Skeletal muscle satellite cell (primary cell): ENCODE data around the gene MEFV.

Source experiments
- H3K27me3 ChIP-seq: 2 replicates; pipeline ENCODE4 v1.7.0; 2013; ENCODE audit warnings: low read length; ENCODE audit not compliant: control insufficient read depth, insufficient read depth
- H3K36me3 ChIP-seq: 2 replicates; pipeline ENCODE4 v1.7.0; 2013; ENCODE audit warnings: mild to moderate bottlenecking, control low read depth, low read length; ENCODE audit not compliant: insufficient read depth
- H3K4me1 ChIP-seq: 2 replicates; pipeline ENCODE4 v1.7.0; 2013; ENCODE audit warnings: low read length; ENCODE audit not compliant: control insufficient read depth, insufficient read depth
- H3K4me2 ChIP-seq: 2 replicates; pipeline ENCODE4 v1.7.0; 2013; ENCODE audit warnings: mild to moderate bottlenecking, low read length
- H3K4me3 ChIP-seq: 2 replicates; pipeline ENCODE4 v1.7.0; 2013; ENCODE audit warnings: low read length
- H3K9ac ChIP-seq: 2 replicates; pipeline ENCODE4 v1.7.0; 2013; ENCODE audit warnings: mild to moderate bottlenecking, low read depth, low read length, moderate library complexity
- H3K9me3 ChIP-seq: replicated peaks from 2 replicates; pipeline ENCODE4 v1.7.0; 2013; ENCODE audit warnings: mild to moderate bottlenecking, control low read depth, low read length

Gene MEFV

GRCh38 chr16:3266873-3267537 lies 10.6 kb upstream of the MEFV start:
- Histone ChIP-seq H3K9me3 (no peaks in the 10 kb centered on the region), H3K4me2 (no peak overlapping the region), H3K27me3 (no peaks in the 10 kb centered on the region), H3K9ac (no peak overlapping the region), H3K4me1 (peaks cover 6% of the 10 kb centered on the region), H3K36me3 (no peaks in the 10 kb centered on the region), H3K4me3 (no peak overlapping the region)

GRCh38 chr16:3264137-3265036 lies 8.0 kb upstream of the MEFV start:
- H3K4me3 ChIP-seq, result peak overlapping the region; percentile 91
- H3K36me3 ChIP-seq, result no peaks in the 10 kb centered on the region
- H3K9me3 ChIP-seq, result no peaks in the 10 kb centered on the region
- H3K27me3 ChIP-seq, result no peaks in the 10 kb centered on the region
- H3K4me2 ChIP-seq, result peak overlapping the region; percentile 91
- peak overlapping the region; percentile 93 for H3K9ac ChIP-seq
- H3K4me1 ChIP-seq, result peaks cover 8% of the 10 kb centered on the region

- H3K4me3 ChIP-seq, result no peak overlapping the region
Observed at GRCh38 chr16:3262517-3262916, 6.1 kb upstream of the MEFV start.

GRCh38 chr16:3259836-3260235 lies 3.4 kb upstream of the MEFV start:
- H3K9ac ChIP-seq, result no peak overlapping the region
- H3K4me1 ChIP-seq, result peaks cover 31% of the 10 kb centered on the region
- no peak overlapping the region for H3K4me3 ChIP-seq
- no peaks in the 10 kb centered on the region for H3K9me3 ChIP-seq
- peaks cover 5% of the 10 kb centered on the region for H3K27me3 ChIP-seq
- H3K4me2 ChIP-seq, result no peak overlapping the region
- no peaks in the 10 kb centered on the region for H3K36me3 ChIP-seq

More at GRCh38 chr16:3262517-3262916, 6.1 kb upstream of the MEFV start:
- H3K9ac ChIP-seq, result no peak overlapping the region
- peaks cover 5% of the 10 kb centered on the region for H3K27me3 ChIP-seq
- H3K4me2 ChIP-seq, result no peak overlapping the region
- no peaks in the 10 kb centered on the region for H3K36me3 ChIP-seq
- no peaks in the 10 kb centered on the region for H3K9me3 ChIP-seq
- H3K4me1 ChIP-seq, result peaks cover 21% of the 10 kb centered on the region

- Histone ChIP-seq H3K9ac (no peak overlapping the region), H3K4me1 (peaks cover 28% of the 10 kb centered on the region), H3K4me3 (no peak overlapping the region), H3K36me3 (no peaks in the 10 kb centered on the region), H3K9me3 (no peaks in the 10 kb centered on the region), H3K4me2 (peak overlapping the region; percentile 7), H3K27me3 (peaks cover 5% of the 10 kb centered on the region)
Observed at GRCh38 chr16:3256866-3257465, 533 bp upstream of the MEFV start.

GRCh38 chr16:3254309-3254708 lies 2.1 kb downstream of the MEFV start:
- no peaks in the 10 kb centered on the region for H3K36me3 ChIP-seq
- no peak overlapping the region for H3K9ac ChIP-seq
- no peak overlapping the region for H3K4me3 ChIP-seq
- peaks cover 25% of the 10 kb centered on the region for H3K4me1 ChIP-seq
- peaks cover 5% of the 10 kb centered on the region for H3K27me3 ChIP-seq
- no peak overlapping the region for H3K4me2 ChIP-seq
- no peaks in the 10 kb centered on the region for H3K9me3 ChIP-seq

- Histone ChIP-seq H3K4me2 (no peak overlapping the region), H3K27me3 (peaks cover under 1% of the 10 kb centered on the region), H3K9ac (no peak overlapping the region), H3K36me3 (no peaks in the 10 kb centered on the region), H3K4me3 (no peak overlapping the region), H3K4me1 (peaks cover 13% of the 10 kb centered on the region), H3K9me3 (no peaks in the 10 kb centered on the region)
Observed at GRCh38 chr16:3252967-3253366, 3.5 kb downstream of the MEFV start.

GRCh38 chr16:3249451-3249850 lies 7.0 kb downstream of the MEFV start:
- Histone ChIP-seq H3K9ac (no peak overlapping the region), H3K4me1 (no peaks in the 10 kb centered on the region), H3K4me3 (no peak overlapping the region), H3K9me3 (no peaks in the 10 kb centered on the region), H3K36me3 (no peaks in the 10 kb centered on the region), H3K4me2 (no peak overlapping the region), H3K27me3 (peaks cover 10% of the 10 kb centered on the region)

- no peaks in the 10 kb centered on the region for H3K36me3 ChIP-seq
- no peak overlapping the region for H3K9ac ChIP-seq
- no peaks in the 10 kb centered on the region for H3K9me3 ChIP-seq
- H3K4me1 ChIP-seq, result no peaks in the 10 kb centered on the region
- H3K4me3 ChIP-seq, result no peak overlapping the region
- no peak overlapping the region for H3K4me2 ChIP-seq
- peaks cover 14% of the 10 kb centered on the region for H3K27me3 ChIP-seq
Observed at GRCh38 chr16:3249020-3249419, 7.4 kb downstream of the MEFV start.

- no peak overlapping the region for H3K9ac ChIP-seq
- H3K4me2 ChIP-seq, result no peak overlapping the region
- H3K9me3 ChIP-seq, result no peaks in the 10 kb centered on the region
- H3K36me3 ChIP-seq, result no peaks in the 10 kb centered on the region
- no peaks in the 10 kb centered on the region for H3K4me1 ChIP-seq
- H3K27me3 ChIP-seq, result peaks cover 18% of the 10 kb centered on the region
- no peak overlapping the region for H3K4me3 ChIP-seq
Observed at GRCh38 chr16:3248596-3248995, 7.8 kb downstream of the MEFV start.

GRCh38 chr16:3246876-3247275 lies 9.6 kb downstream of the MEFV start:
- Histone ChIP-seq H3K9ac (no peak overlapping the region), H3K4me2 (no peak overlapping the region), H3K4me3 (no peak overlapping the region), H3K4me1 (no peaks in the 10 kb centered on the region), H3K9me3 (no peaks in the 10 kb centered on the region), H3K36me3 (no peaks in the 10 kb centered on the region), H3K27me3 (peaks cover 23% of the 10 kb centered on the region)
